ENCODE data around the gene RHAG.
"Not testable (repeated sequence)": the region's sequence is repeated elsewhere in the genome, so short reads cannot be mapped to it uniquely, and the experiment has no call there.

GRCh38 chr6:49608275-49608674 is 28.4 kb downstream of the RHAG start:
- TF ChIP-seq EZH2phosphoT487 (IDR thresholded peaks at IDR 0.05; ENCODE audit: borderline replicate concordance, low read depth, low read length); CTCF (conservative IDR thresholded peaks at IDR 0.05; ENCODE audit: low read length): not testable (repeated sequence)

Data from OCI-LY7 (cell line).